ENCODE measurements around the gene SQSTM1. TPM values are rescaled to one million over a fixed set of nuclear protein-coding genes. Genes with fewer than 3 reads are reported as not detected.

The SQSTM1 gene
- total and polyA plus RNA-seq, 9 of the 15 experiments (the other 6 are each of a cell fraction or from before 2014, with no cell fraction given): 5.6 to 148 (median 64.0) TPM

GRCh38 chr5:179837076-179838011, 16.6 kb downstream of the SQSTM1 start:
- in situ Hi-C loops (cut with MboI) (no loop called here), intact Hi-C loops (cut with micrococcal nuclease) (no loop called here)
- ChIA-PET POLR2A (interaction anchor here (0.6 to 2.9 kb wide), 9 partner anchors 9 to 992 kb away, joined by 3 to 17 read pairs (median 4); partner anchors contain the start of gene SQSTM1), CTCF (ENCODE audit: low intra/inter-chr PET ratio) (interaction anchor here (0.7 to 0.9 kb wide), 2 partner anchors 74 to 1495 kb away, joined by 3 read pairs; no protein-coding TSS in a partner anchor)
- 89% methylated on average over 14 of the region's 15 CpGs for WGBS (ENCODE audit: insufficient coverage, low coverage, missing lambda C conversion rate)
- Histone ChIP-seq H3K27ac (ENCODE audit: extremely low read depth, low read depth, low read length) (peak overlapping the region; percentile 3; the same call in 1 of the 3 replicates), H3K4me3 (no peak overlapping the region), H3K79me2 (ENCODE audit: control insufficient read depth, insufficient read depth, low read length) (no peaks in the 10 kb centered on the region; the same call in 2 of the 3 replicates), H3K4me1 (replicated peaks in 1 of 2; ENCODE audit: control insufficient read depth in 2 of 2, insufficient read depth in 2 of 2, low read length in 2 of 2) (peaks cover 0 to 17% of the 10 kb centered on the region in 2 experiments; a peak in 3 of 5 replicates), H2AFZ (ENCODE audit: low read depth, low read length) (no peak overlapping the region), H3K27me3 (ENCODE audit: control insufficient read depth in 2 of 2, insufficient read depth in 2 of 2, low read length in 2 of 2) (no peaks in the 10 kb centered on the region), H3K36me3 (ENCODE audit: control insufficient read depth, insufficient read depth, low read length) (peaks cover 70% of the 10 kb centered on the region), H4K20me1 (replicated peaks; ENCODE audit: control insufficient read depth, insufficient read depth, low read length) (peaks cover 4% of the 10 kb centered on the region; the same call in 1 of the 2 replicates), H3K4me2 (ENCODE audit: insufficient read depth, low read length) (no peak overlapping the region), H3K9ac (ENCODE audit: insufficient read depth in 1 of 2, low read depth in 2 of 2, low read length in 2 of 2) (no peak overlapping the region), H3K9me3 (replicated peaks; ENCODE audit: control insufficient read depth, insufficient read depth, low read depth, low read length) (no peaks in the 10 kb centered on the region), H3K9me1 (ENCODE audit: control insufficient read depth, insufficient read depth, low read length) (no peaks in the 10 kb centered on the region)
- ATAC-seq (peak; percentile 15), FAIRE-seq (peak; percentile 23), DNase-seq (ENCODE audit: extremely low read depth in 1 of 4, low spot score in 3 of 4) (no peak)
- no TSS peak for BruUV-seq (replicated peaks)
- TF ChIP-seq CTCFL (IDR thresholded peaks at IDR 0.05; ENCODE audit: borderline replicate concordance, insufficient read depth, low read depth, low read length, poor library complexity, severe bottlenecking): no peak
- no peak for TF ChIP-seq FOS (IDR thresholded peaks at IDR 0.05; ENCODE audit: extremely low read depth, insufficient read length)
- no peak for TF ChIP-seq ZKSCAN1 (IDR thresholded peaks at IDR 0.05; ENCODE audit: low read depth, low read length)
- no peak for TF ChIP-seq SNAPC5 (CRISPR knock-in tag; IDR thresholded peaks at IDR 0.05)
- TF ChIP-seq CHD4 (IDR thresholded peaks at IDR 0.05; ENCODE audit: insufficient read depth, insufficient replicate concordance, low read depth, low read length, poor library complexity, severe bottlenecking): no peak
- TF ChIP-seq CCNT2 (IDR thresholded peaks at IDR 0.05; ENCODE audit: borderline replicate concordance, extremely low read depth, insufficient read length, low read depth, low read length): no peak
- TF ChIP-seq RNF2 (IDR thresholded peaks at IDR 0.05): no peak
- no peak for TF ChIP-seq U2AF1 (optimal IDR thresholded peaks at IDR 0.05; ENCODE audit: low read depth, low read length)
- TF ChIP-seq PHF21A (IDR thresholded peaks at IDR 0.05; ENCODE audit: borderline replicate concordance, low read depth): no peak
- peak; percentile 62; the same call in 1 of the 2 replicates for TF ChIP-seq PKNOX1 (IDR thresholded peaks at IDR 0.05)
- no peak for TF ChIP-seq SMAD2 (IDR thresholded peaks at IDR 0.05; ENCODE audit: low read depth, low read length)
- no peak for TF ChIP-seq ZNF280B (CRISPR knock-in tag; IDR thresholded peaks at IDR 0.05)
- TF ChIP-seq PPARD (CRISPR knock-in tag; IDR thresholded peaks at IDR 0.05): no peak
- no peak for TF ChIP-seq ZC3H11A (IDR thresholded peaks at IDR 0.05; ENCODE audit: low read depth, low read length)
- no peak for TF ChIP-seq RBM34 (IDR thresholded peaks at IDR 0.05; ENCODE audit: borderline replicate concordance, insufficient read depth, low read length)

All from K562 (cell line).